ENCODE results near the gene GYPE. TPM values are rescaled to one million over a fixed set of nuclear protein-coding genes. Genes with fewer than 3 reads are reported as not detected.
"Not testable (repeated sequence)": the region's sequence is repeated elsewhere in the genome, so short reads cannot be mapped to it uniquely, and the experiment has no call there.

Gene GYPE
- total RNA-seq, result not detected in 2 replicates

DNA sequence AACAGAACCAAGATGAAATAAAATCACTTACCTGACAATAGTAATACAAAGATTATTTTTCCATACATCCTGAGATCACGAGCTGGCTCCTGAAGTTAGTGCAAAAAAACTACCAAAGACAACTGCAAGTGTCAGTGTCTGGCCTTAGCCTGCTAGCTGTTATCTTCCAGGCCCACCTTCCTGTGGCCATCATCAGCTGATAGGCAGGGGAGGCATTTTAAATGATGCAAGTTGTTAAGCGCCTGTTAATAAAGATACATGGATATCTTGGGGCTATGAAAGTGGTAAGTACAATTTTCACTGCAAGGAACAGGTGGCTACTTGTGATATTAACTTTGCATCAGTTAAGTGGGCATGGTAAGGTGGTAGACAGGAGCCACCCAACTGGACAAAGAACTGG, at the start of gene GYPE:
Gene GYPE, minus strand, starts transcription at position 120 of the 400 bp plus-strand sequence. Its CDS starts 52 bp downstream, at position 68.
- not testable (repeated sequence) for DNase-seq (ENCODE audit: low read depth in 2 of 2)

GRCh38 chr4:143951458-143951972, 46.2 kb upstream of the GYPE start:
- DNase-seq (ENCODE audit: low read depth in 2 of 2), result not testable (repeated sequence)

- not testable (repeated sequence) for DNase-seq (ENCODE audit: low read depth in 2 of 2)
Observed at GRCh38 chr4:143950967-143951366, 45.6 kb upstream of the GYPE start.

DNA sequence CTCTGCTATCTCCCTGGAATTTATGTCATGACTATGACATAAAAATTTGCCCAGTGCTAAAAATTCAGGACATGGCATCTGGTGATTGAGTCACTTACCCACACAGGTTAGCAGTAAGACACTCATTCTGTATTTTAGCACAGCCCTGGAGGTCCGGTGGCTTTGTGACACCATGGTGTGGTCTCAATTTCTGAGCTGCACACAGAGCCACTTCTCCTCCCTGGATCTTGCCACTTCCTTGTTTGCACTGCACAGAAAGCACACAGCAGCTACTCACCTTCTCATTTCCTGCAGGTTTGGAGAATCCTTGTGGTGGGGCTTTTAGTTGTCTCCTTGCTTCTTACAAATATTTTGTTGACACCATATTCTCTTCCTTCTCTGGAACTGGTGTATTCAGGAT, 44.8 kb upstream of the GYPE start:
- not testable (repeated sequence) for DNase-seq (ENCODE audit: low read depth in 2 of 2)

- not testable (repeated sequence) for DNase-seq (ENCODE audit: low read depth in 2 of 2)
Observed at GRCh38 chr4:143947493-143947892, 42.1 kb upstream of the GYPE start.

- DNase-seq (ENCODE audit: low read depth in 2 of 2), result not testable (repeated sequence)
Observed at GRCh38 chr4:143940708-143941107, 35.3 kb upstream of the GYPE start.

DNA sequence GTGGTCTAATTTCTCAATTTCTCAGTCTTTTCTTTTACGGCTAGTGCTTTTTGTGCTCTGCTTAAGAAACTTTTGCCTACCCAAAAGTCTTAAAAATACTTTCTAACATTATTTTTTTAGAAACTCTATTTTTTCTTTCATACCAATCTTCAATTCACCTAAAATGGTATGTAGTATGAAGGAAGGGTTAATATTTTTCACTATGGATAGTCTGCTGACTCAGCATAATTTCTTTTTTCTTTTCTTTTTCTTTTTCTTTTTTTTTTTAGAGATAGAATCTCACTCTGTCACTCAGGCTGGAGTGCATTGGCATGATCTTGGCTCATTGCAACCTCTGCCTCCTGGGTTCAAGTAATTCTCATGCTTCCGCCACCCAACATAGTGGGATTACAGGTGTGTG, 34.2 kb upstream of the GYPE start:
- no peak for DNase-seq (ENCODE audit: low read depth in 2 of 2)

- DNase-seq (ENCODE audit: low read depth in 2 of 2), result not testable (repeated sequence)
Observed at GRCh38 chr4:143938890-143939289, 33.5 kb upstream of the GYPE start.

DNA sequence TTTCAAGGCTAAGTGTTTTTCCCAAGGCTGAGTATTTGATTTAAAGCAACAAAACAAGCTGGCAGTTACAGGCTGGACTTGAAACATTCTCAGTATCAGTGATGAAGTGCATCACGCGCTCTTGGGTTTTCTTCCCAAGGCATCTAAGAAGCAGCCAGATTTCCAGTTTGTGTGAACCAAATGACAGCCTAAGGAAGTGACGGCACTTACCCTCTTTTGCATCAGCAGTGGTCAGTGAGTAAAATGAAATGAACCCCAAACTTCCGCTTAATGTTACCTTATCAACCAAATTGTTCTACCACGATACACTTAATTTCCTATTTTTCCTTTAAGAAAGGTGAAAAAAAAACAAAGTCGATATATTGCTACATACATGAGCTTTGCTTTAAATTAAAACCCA, 15.8 kb upstream of the GYPE start:
- no peak for DNase-seq (ENCODE audit: low read depth in 2 of 2)

GRCh38 chr4:143916485-143916884, 11.1 kb upstream of the GYPE start:
- not testable (repeated sequence) for DNase-seq (ENCODE audit: low read depth in 2 of 2)

- DNase-seq (ENCODE audit: low read depth in 2 of 2), result not testable (repeated sequence)
Observed at GRCh38 chr4:143912478-143912877, 7.1 kb upstream of the GYPE start.

DNA sequence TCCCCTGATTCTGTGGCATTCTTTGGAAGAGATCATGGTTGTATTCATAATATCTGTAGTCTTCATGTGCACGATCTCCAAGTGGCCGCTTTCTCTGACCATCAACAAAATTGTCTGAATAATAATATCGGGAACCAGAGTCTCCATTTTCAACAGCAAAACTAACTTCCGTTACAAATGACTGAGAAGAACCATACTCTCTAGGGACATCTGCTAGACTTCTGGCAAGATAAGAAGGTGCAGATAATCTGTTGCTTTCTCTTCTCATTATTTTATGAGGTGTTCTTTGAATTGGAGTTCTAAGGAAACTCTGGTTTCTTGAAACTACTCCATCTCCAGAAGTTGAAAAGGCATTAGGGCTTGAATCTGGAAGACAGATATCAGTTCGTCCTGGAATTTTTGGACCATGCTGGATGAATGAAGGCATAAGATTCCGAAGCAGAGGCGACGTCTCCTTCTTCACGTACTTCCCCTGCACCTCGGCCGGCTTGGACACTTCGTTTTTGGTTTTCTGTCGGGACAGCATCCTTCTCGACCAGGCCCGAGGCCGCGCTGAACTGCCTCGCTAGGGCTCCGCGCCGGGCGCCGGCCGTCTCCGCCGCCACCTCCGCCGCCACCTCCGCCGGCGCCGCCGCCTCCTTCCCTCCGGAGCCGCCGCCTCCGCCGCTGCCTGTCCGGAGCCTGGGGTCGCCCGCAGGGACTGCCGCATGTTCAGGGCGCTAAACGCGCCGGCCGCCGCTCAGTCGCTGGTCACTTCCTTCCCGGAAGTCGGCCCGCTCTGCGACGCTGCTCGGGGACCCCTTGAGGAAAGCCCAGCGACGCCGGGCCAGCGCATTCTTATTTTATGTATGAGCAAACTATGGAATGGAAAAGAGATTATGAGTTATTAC, 6.4 kb upstream of the GYPE start:
- DNase-seq (ENCODE audit: low read depth in 2 of 2), result peak in 1 of 2 donors; percentile 1

DNA sequence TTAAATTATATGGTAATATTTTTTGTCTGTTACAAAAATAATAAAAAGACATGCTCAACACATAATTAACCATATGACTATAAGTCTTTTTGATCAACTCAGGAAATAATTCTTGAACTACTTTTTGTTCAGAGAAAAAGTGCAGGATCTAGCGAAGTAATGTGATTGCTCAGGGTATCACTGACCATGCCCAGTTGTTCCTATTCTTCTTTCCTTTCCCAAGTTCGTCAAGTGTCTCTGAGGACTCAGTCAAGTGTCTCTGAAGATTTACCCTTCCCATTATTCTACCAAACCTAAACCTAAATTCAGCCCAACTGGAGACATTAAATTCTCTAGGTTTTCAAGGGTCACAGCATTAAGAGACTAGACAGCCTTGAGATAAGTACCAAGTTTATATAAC, 5.5 kb upstream of the GYPE start:
- DNase-seq (ENCODE audit: low read depth in 2 of 2), result not testable (repeated sequence)

DNA sequence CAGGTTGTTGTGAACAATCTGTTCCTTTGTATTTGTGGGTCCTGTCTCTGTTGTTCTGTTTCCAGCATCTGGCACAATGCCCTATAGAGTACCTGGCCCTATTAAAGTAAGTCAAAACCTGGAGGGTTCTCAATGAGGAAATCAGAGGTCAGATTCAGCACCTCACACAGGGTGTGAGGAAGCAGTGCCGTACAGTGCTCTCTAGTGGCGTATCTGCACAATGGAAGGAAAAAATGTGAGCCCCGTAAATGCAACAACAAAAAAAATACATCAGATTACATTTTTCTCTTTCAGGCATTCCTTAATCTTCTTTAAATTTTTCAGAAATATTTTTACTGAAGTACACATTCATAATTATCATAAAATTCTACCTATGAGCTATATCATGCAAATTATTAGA, 2.5 kb upstream of the GYPE start:
- peak; percentile 18 to 39 for DNase-seq (ENCODE audit: low read depth in 2 of 2)

DNA sequence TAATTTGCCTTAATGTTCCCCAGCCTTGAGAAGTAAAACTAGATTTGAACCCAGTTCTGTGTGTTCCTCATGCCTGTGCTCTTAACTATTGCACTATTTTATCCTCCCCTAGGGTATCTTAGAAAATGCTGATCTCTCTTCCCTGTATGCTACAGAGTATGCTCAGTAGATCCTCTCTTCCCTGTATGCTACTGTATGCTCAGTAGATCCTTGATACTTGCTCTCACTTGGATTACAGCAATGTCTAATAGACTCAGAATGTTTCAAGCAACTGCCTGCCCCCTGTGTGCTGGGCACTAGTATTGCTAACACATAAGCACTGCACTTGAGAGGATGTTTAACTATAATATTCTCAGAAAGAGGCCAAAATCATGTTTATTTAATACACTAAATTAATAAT, 928 bp downstream of the GYPE start:
- not testable (repeated sequence) for DNase-seq (ENCODE audit: low read depth in 2 of 2)

- DNase-seq (ENCODE audit: low read depth in 2 of 2), result not testable (repeated sequence)
Observed at GRCh38 chr4:143890323-143890722, 15.0 kb downstream of the GYPE start.

- not testable (repeated sequence) for DNase-seq (ENCODE audit: low read depth in 2 of 2)
Observed at GRCh38 chr4:143888189-143888588, 17.2 kb downstream of the GYPE start.

GRCh38 chr4:143884965-143885364, 20.4 kb downstream of the GYPE start:
- not testable (repeated sequence) for DNase-seq (ENCODE audit: low read depth in 2 of 2)

GRCh38 chr4:143883529-143883928, 21.8 kb downstream of the GYPE start:
- DNase-seq (ENCODE audit: low read depth in 2 of 2), result no peak

DNA sequence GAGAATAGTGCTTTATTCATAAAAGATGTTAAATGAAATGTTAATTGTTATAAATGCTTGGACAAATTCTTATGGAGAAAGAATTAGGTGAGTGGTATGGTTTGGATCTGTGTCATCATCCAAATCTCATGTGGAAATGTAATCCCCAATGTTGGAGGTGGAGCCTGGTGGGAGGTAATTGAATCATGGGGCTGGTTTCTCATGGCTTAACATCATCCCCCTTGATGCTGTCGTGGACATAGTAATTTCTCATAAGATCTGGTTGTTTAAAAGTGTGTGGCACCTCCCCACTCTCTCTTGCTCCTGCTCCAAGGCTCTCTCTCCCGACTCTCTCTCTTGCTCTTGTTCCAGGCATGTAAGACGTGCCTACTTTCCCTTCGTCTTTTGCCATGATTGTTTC, 22.5 kb downstream of the GYPE start:
- DNase-seq (ENCODE audit: low read depth in 2 of 2), result no peak

DNA sequence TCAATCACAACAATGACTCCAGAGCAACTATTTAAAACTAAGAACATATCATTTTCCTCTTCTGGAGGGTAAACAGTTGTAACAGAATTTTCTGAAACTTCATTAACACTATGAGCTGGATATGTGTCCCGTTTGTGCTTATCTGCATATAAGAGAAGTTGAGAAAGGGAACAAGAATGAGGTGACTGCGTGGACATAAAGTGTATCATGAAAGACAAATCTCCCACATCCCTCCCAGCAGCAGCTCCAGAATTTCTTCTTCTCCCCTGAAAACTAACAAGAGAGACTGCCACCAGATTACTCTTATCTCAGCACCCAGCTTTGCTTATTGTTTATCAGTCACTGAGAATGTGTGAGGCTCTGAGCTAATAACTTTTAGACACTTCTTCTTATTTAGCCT, 25.8 kb downstream of the GYPE start:
- DNase-seq (ENCODE audit: low read depth in 2 of 2), result not testable (repeated sequence)

DNA sequence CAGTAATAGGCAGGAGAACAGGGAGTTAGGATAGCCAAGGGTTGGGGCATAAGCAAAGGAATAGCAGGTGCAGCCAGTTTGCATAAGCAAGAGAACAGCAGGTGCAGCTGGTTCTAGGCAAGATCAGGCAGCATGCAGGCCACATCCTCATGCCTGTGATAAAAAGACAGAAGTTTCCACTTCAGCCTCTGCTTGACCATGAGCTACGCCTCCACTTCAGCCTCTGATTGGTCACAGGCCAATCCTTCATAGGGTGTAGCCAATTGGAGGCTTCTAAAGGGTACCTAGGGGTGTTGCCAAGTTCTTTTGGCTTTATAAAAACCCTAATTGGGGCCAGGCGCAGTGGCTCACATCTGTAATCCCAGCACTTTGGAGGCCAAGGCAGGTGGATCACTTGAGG, 30.0 kb downstream of the GYPE start:
- DNase-seq (ENCODE audit: low read depth in 2 of 2), result not testable (repeated sequence)
